Measurements from ENCODE around the gene GRIK4. TPM values are rescaled to one million over a fixed set of nuclear protein-coding genes. Genes with fewer than 3 reads are reported as not detected.

The GRIK4 gene
- total RNA-seq, 1 donor from 2014 or later: 4.3 TPM

DNA sequence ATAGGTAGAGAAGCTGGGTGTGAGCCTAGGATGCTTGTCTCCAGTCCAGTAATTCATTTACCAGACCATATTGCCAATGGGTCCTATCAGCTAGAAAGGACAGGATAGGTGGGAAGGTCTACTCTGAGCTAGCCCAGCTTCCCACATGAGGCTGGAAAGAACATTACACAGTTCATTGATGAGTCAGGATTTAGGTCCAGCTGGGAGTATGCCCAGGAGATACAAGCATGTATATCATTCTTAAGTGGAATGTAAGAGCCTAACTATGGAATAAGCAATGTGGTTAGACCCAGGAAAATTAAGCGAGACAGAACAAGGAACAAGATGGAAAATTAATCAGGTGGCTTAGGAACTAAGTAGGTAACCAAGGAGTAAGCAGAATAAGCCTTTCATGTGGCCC is 453.3 kb downstream of the GRIK4 start:
- H3K4me1 ChIP-seq: no peaks in the 10 kb centered on the region
- ATAC-seq (no peak), DNase-seq (no peak)

DNA sequence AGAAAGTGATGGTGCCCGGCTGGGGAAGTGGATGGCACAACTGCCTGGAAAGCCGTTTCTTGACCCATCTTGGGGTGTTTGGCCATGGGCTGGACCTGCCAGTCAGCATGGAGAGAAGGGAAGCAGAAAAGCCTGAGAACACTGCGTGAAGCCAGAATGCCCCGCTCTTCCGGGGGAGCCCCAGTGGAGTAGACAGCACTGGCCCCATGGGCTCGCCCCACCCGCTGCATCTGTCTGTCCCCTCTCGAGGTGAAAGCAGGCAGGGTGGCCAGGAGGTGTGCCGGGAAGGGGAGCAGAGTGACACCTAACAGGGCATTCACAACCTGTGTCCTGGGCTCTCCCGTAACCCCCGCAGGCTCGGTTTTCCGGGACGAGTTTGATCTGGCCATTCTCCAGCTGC is 455.3 kb downstream of the GRIK4 start:
- no peak overlapping the region for H3K27ac ChIP-seq
- TF ChIP-seq, protein P1, sequence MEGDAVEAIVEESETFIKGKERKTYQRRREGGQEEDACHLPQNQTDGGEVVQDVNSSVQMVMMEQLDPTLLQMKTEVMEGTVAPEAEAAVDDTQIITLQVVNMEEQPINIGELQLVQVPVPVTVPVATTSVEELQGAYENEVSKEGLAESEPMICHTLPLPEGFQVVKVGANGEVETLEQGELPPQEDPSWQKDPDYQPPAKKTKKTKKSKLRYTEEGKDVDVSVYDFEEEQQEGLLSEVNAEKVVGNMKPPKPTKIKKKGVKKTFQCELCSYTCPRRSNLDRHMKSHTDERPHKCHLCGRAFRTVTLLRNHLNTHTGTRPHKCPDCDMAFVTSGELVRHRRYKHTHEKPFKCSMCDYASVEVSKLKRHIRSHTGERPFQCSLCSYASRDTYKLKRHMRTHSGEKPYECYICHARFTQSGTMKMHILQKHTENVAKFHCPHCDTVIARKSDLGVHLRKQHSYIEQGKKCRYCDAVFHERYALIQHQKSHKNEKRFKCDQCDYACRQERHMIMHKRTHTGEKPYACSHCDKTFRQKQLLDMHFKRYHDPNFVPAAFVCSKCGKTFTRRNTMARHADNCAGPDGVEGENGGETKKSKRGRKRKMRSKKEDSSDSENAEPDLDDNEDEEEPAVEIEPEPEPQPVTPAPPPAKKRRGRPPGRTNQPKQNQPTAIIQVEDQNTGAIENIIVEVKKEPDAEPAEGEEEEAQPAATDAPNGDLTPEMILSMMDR (IDR thresholded peaks at IDR 0.05): no peak
- H3K4me3 ChIP-seq: no peak overlapping the region
- no peak for ATAC-seq
- no peak for DNase-seq
- no peaks in the 10 kb centered on the region for H3K27me3 ChIP-seq
- intact Hi-C loops (cut with DNase I): no loop called here
- H3K9me3 ChIP-seq: no peaks in the 10 kb centered on the region
- no peaks in the 10 kb centered on the region for H3K4me1 ChIP-seq
- no peaks in the 10 kb centered on the region for H3K36me3 ChIP-seq

More for the DNA sequence above, 453.3 kb downstream of the GRIK4 start:
- Histone ChIP-seq H3K27ac (no peak overlapping the region), H3K4me3 (no peak overlapping the region), H3K27me3 (no peaks in the 10 kb centered on the region), H3K36me3 (no peaks in the 10 kb centered on the region), H3K9me3 (no peaks in the 10 kb centered on the region)
- TF ChIP-seq, protein P1 (IDR thresholded peaks at IDR 0.05): no peak
- intact Hi-C loops (cut with DNase I): no loop called here

DNA sequence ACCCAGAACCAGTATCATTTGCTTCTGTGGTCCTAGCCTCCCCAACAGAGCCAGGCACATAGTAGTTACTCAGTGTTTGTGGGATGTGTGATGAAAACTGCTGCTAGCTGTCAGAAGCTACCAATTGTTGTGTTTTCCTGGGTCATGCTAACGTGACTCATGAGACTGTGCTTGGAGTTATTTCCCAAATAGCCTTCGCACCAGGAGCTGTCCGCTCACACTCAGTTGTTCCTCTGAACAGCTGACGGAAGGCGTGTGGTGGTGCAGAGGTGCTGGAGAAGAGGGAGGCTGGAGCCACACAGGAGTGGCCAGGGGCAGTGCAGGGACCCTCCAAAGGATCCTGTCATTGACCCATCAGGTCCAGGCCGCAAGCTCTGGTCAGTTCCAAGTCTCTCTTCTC is 458.4 kb downstream of the GRIK4 start:
- Histone ChIP-seq H3K36me3 (no peaks in the 10 kb centered on the region), H3K9me3 (no peaks in the 10 kb centered on the region), H3K4me3 (no peak overlapping the region), H3K27me3 (no peaks in the 10 kb centered on the region), H3K4me1 (no peaks in the 10 kb centered on the region), H3K27ac (no peak overlapping the region)
- ATAC-seq (no peak), DNase-seq (no peak)
- intact Hi-C loops (cut with DNase I): no loop called here
- TF ChIP-seq, protein P1 (IDR thresholded peaks at IDR 0.05): no peak

DNA sequence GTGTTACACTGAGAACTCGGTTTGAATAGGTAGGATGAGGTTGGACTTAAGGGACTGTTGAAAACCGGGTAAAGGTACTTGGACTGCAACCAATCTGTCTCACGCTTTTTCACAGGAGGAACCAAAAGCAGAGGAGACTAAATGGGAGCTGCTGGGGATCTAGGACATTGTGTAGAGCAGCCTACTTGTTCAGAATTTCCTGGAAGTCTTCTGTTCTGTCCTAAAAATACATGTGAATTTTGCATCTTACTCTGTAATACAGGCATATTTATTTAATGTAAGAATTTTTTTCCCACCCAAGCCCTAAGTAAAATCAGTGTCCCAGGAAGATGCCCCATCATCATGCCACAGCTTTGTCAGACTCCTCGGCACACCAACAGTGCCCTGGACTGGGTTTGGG is 460.3 kb downstream of the GRIK4 start:
- Histone ChIP-seq H3K36me3 (no peaks in the 10 kb centered on the region), H3K4me1 (no peaks in the 10 kb centered on the region), H3K9me3 (no peaks in the 10 kb centered on the region), H3K27ac (no peak overlapping the region), H3K4me3 (no peak overlapping the region), H3K27me3 (no peaks in the 10 kb centered on the region)
- TF ChIP-seq, protein P1 (IDR thresholded peaks at IDR 0.05): no peak
- intact Hi-C loops (cut with DNase I): no loop called here
- DNase-seq (no peak), ATAC-seq (no peak)

DNA sequence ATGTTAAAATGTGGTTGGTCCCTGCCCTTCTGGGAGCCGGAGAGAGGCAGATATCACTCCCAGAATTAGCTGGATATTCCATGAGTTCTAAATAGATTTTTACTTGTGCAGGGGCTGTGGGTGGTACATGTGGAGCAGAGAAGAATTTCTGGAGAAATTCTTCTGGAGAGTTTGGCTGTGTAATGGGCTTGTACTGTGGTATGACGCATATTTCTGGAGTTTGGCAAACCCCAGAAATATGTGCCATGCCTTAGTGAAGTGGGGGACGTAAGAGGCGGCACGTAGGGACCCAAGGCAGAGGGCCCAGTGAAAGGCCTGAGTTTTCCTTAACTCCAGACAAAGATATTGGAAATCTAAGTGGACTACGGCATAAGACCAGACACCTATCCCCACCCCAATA is 461.1 kb downstream of the GRIK4 start:
- Histone ChIP-seq H3K9me3 (no peaks in the 10 kb centered on the region), H3K27ac (no peak overlapping the region), H3K27me3 (no peaks in the 10 kb centered on the region), H3K4me3 (no peak overlapping the region), H3K4me1 (no peaks in the 10 kb centered on the region), H3K36me3 (no peaks in the 10 kb centered on the region)
- intact Hi-C loops (cut with DNase I): no loop called here
- TF ChIP-seq, protein P1 (IDR thresholded peaks at IDR 0.05): no peak
- no peak for DNase-seq
- ATAC-seq: no peak

DNA sequence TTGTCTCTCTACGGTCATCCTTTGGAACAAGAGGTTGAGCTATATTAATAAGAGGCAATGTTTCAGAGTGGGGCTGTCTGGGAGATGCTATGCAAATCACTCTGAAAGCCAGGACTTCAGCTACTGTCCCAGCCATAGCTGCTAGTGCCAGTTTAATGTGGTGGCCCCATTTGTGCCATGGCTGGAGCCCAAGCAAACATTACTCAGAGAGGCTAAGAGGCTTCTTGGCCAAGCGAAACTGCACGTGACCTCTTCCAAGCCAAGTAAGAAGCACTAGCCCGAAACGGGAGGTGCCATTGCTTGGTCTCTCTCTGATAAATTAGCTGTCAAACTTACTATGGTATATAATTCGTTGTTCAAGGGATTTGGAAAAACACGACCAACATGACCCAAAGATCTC is 462.0 kb downstream of the GRIK4 start:
- H3K27me3 ChIP-seq: no peaks in the 10 kb centered on the region
- H3K4me1 ChIP-seq: no peaks in the 10 kb centered on the region
- no peaks in the 10 kb centered on the region for H3K9me3 ChIP-seq
- H3K27ac ChIP-seq: no peak overlapping the region
- ATAC-seq (no peak), DNase-seq (no peak)
- TF ChIP-seq, protein P1 (IDR thresholded peaks at IDR 0.05): no peak
- no peak overlapping the region for H3K4me3 ChIP-seq
- intact Hi-C loops (cut with DNase I): no loop called here
- H3K36me3 ChIP-seq: no peaks in the 10 kb centered on the region

Measured in upper lobe of right lung (tissue), 1 donor.